GM23338 (cell line): ENCODE measurements around the gene LAMC2.

ENCODE experiments used
- CREB1 ChIP-seq: fragments of 250-450 bp; sonication (Bioruptor Pico); IDR thresholded peaks from 2 replicates; pipeline ENCODE4 v1.5.0; 2020; ENCODE audit warnings: low read depth, mild to moderate bottlenecking, moderate library complexity
- EZH2 ChIP-seq: fragments of 200-600 bp; sonication (generic); IDR thresholded peaks from one replicate; pipeline ENCODE4 v1.8.0; 2017; ENCODE audit warnings: antibody characterized with exemption, mild to moderate bottlenecking, low read depth; ENCODE audit not compliant: unreplicated experiment
- EZH2phosphoT487 ChIP-seq: fragments of 200-600 bp; sonication (generic); IDR thresholded peaks from one replicate; pipeline ENCODE4 v1.8.1; 2018; ENCODE audit warnings: antibody characterized with exemption; ENCODE audit not compliant: unreplicated experiment
- JUNB ChIP-seq: IDR thresholded peaks from one replicate; pipeline ENCODE4 v1.6.1; 2016; ENCODE audit warnings: antibody characterized with exemption; ENCODE audit not compliant: unreplicated experiment
- NANOG ChIP-seq: IDR thresholded peaks from 2 replicates; pipeline ENCODE4 v1.6.1; 2016; ENCODE audit warnings: antibody characterized with exemption, borderline replicate concordance
- POLR2AphosphoS5 ChIP-seq: IDR thresholded peaks from 2 replicates; pipeline ENCODE4 v1.6.1; 2016; ENCODE audit warnings: antibody characterized with exemption, low read depth
- STAT1 ChIP-seq: IDR thresholded peaks from one replicate; pipeline ENCODE4 v1.6.1; 2016; ENCODE audit warnings: antibody characterized with exemption; ENCODE audit not compliant: unreplicated experiment
- ZNF114 ChIP-seq: fragments of 250-450 bp; sonication (Bioruptor Pico); IDR thresholded peaks from 2 replicates; pipeline ENCODE4 v1.5.0; 2020; ENCODE audit warnings: mild to moderate bottlenecking, moderate library complexity
- ZNF462 ChIP-seq: fragments of 250-450 bp; sonication (Bioruptor Pico); IDR thresholded peaks from 2 replicates; pipeline ENCODE4 v1.5.0; 2020; ENCODE audit warnings: mild to moderate bottlenecking, moderate library complexity
- TF ChIP-seq, protein P1 (sequence below), 2 experiments: fragments of 200-600 bp in 1 of 2; sonication (generic) in 1 of 2; conservative IDR thresholded peaks; 2 replicates each; pipeline versions ENCODE4 v1.5.1 to v1.6.1; 2016 to 2017; ENCODE audit warnings: antibody characterized with exemption in 2 of 2, low read depth in 2 of 2, mild to moderate bottlenecking in 2 of 2, moderate library complexity in 1 of 2
- TF ChIP-seq, protein P2 (sequence below): IDR thresholded peaks from one replicate; pipeline ENCODE4 v1.6.1; 2018; ENCODE audit warnings: antibody characterized with exemption; ENCODE audit not compliant: unreplicated experiment

- TF ChIP-seq, protein P1, sequence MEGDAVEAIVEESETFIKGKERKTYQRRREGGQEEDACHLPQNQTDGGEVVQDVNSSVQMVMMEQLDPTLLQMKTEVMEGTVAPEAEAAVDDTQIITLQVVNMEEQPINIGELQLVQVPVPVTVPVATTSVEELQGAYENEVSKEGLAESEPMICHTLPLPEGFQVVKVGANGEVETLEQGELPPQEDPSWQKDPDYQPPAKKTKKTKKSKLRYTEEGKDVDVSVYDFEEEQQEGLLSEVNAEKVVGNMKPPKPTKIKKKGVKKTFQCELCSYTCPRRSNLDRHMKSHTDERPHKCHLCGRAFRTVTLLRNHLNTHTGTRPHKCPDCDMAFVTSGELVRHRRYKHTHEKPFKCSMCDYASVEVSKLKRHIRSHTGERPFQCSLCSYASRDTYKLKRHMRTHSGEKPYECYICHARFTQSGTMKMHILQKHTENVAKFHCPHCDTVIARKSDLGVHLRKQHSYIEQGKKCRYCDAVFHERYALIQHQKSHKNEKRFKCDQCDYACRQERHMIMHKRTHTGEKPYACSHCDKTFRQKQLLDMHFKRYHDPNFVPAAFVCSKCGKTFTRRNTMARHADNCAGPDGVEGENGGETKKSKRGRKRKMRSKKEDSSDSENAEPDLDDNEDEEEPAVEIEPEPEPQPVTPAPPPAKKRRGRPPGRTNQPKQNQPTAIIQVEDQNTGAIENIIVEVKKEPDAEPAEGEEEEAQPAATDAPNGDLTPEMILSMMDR (conservative IDR thresholded peaks at IDR 0.05; ENCODE audit: low read depth in 2 of 2) = no peak
- TF ChIP-seq POLR2AphosphoS5 (no peak), ZNF462 (no peak), EZH2 (no peak), NANOG (no peak), EZH2phosphoT487 (no peak), JUNB (no peak), CREB1 (no peak), STAT1 (no peak), ZNF114 (CRISPR knock-in tag) (no peak)
- TF ChIP-seq, protein P2, sequence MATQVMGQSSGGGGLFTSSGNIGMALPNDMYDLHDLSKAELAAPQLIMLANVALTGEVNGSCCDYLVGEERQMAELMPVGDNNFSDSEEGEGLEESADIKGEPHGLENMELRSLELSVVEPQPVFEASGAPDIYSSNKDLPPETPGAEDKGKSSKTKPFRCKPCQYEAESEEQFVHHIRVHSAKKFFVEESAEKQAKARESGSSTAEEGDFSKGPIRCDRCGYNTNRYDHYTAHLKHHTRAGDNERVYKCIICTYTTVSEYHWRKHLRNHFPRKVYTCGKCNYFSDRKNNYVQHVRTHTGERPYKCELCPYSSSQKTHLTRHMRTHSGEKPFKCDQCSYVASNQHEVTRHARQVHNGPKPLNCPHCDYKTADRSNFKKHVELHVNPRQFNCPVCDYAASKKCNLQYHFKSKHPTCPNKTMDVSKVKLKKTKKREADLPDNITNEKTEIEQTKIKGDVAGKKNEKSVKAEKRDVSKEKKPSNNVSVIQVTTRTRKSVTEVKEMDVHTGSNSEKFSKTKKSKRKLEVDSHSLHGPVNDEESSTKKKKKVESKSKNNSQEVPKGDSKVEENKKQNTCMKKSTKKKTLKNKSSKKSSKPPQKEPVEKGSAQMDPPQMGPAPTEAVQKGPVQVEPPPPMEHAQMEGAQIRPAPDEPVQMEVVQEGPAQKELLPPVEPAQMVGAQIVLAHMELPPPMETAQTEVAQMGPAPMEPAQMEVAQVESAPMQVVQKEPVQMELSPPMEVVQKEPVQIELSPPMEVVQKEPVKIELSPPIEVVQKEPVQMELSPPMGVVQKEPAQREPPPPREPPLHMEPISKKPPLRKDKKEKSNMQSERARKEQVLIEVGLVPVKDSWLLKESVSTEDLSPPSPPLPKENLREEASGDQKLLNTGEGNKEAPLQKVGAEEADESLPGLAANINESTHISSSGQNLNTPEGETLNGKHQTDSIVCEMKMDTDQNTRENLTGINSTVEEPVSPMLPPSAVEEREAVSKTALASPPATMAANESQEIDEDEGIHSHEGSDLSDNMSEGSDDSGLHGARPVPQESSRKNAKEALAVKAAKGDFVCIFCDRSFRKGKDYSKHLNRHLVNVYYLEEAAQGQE = no peak
Measured at GRCh38 chr1:183276386-183277080, 90.5 kb downstream of the LAMC2 start.
